Left forelimb (tissue), 1 donor: ENCODE measurements around the gene SRGAP3.

ENCODE experiments used
- DNase-seq: peaks from one replicate; pipeline ENCODE4 v3.0.0-alpha.2; 2018; ENCODE audit warnings: low spot score

The SRGAP3 gene

GRCh38 chr3:8985876-8986275, 263.6 kb downstream of the SRGAP3 start:
- peak; percentile 15 for DNase-seq

DNA sequence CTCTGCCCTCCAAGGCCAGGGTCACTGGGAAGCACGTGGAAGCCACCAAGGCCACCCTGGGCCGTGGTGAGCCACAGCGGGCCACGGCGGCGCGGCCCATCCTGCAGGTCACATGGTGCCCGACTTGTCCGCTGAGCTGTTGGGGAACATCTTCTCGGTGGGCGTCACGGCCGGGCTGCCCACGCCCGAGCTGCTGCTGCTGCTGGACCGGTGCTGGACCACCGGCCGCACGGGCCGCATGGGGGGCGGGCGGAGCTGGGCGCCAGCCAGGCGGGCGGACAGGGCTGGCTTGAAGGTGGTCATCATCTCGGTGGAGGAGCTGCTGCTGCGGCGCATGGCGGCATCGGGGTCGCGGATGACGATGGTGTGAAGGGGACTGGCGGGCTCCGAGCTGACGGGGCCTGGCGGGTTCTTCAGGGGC, 264.0 kb downstream of the SRGAP3 start:
- peak; percentile 61 for DNase-seq

- peak; percentile 51 for DNase-seq
These were observed 264.9 kb downstream of the SRGAP3 start for GRCh38 chr3:8984526-8984925.

- DNase-seq = peak; percentile 28
These were observed 265.4 kb downstream of the SRGAP3 start for GRCh38 chr3:8984081-8984480.

DNA sequence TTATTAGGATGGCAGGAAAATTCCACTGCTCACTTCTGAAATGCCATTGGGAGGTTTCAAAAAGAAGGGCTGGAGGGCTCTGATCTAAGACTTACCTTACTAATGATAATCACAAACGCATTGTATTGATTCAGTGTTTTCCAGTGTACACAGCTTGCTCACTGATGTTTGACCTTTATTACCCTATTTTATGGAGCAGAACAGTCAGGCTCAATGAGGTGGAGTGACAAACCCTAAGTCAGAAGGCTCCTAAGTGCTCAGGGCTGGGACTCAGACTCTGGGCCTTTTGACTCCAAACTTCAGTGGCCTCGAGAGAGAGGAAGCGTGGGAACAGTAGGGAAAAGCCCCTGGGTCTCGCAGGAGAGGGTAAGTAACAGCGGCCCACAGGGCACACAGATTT, 265.9 kb downstream of the SRGAP3 start:
- no peak for DNase-seq

GRCh38 chr3:8983026-8983425, 266.4 kb downstream of the SRGAP3 start:
- no peak for DNase-seq

DNA sequence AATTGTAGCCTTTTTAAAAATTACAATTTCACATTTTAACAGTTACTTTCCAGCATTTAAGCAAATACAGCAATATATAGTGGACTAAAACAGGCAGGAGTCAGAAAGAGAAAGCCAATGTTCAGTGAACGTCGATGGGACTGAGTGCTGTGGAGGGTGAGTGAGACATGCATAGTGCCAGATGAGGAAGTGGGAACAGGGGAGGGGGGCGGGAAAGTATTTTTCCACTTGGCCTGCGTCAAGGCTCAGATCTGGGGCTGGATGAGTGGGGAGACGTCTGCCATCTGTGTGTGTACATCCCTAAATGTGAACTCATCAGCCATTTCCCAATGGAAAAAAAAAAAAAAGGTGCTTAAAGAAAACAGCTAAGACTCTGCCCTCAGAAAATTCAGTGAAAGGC, 266.9 kb downstream of the SRGAP3 start:
- no peak for DNase-seq

DNA sequence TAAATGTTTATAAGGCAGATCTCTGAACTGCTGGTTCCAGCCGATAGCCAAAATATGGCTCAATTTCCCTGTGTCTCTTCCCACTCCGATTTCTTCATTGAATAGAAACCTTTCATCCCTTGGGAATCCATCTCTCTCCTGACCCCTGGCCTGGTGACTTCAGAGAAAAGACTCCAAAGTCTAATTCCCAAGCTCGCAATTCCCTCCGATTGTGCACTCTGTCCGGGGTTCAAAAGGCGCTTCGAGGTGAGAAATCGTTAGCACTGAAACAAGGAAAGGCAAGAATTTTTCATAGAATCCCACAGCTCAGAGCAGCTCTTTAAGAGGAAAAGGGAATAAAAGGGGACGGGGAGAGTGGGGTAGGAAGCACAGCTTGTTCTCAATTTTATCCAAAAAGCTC, 267.7 kb downstream of the SRGAP3 start:
- DNase-seq = no peak

DNA sequence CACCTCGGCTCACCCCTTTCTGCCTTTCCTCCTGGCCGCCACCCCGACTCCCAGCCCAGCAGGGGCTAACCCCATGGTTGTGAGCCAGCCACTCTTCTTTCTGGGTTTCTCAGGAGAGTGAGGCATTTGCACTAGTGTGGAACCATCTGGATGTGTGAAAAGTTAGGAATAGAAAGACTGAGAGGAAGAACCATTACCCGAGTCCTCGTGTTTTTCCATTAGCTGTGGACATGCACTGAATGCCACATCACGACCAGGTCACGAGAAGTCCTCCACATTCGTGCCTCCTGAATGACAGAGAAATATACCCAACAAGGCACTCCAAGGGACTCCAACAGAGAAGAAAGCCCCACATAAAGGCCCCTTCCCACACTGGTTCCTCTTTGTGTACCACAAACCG, 268.1 kb downstream of the SRGAP3 start:
- no peak for DNase-seq

DNA sequence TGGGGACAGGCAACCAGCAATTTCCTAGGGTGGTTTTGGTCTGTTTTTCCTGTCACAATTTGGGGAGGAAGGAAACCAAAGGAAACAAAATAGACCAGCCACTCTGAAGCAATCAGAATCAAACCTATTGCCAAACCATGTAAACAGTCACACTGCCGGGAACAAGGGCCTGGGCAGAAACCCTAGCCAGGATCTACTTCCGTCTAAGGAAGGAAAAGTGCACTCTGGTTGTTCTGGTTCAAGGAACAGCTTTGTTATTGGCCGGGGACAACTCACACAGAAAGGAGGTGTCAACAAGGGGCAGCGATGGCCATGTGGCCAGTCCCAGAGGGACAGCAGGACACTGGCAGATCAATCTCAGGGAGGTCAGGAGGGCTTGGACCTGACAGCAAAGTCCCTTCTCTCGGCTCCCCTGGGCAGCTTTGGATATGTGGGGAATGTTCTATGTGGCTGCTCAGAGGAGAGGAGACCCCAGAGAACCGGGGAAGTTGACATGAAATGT, 268.6 kb downstream of the SRGAP3 start:
- DNase-seq = no peak

- no peak for DNase-seq
These were observed 270.2 kb downstream of the SRGAP3 start for GRCh38 chr3:8979262-8979661.

DNA sequence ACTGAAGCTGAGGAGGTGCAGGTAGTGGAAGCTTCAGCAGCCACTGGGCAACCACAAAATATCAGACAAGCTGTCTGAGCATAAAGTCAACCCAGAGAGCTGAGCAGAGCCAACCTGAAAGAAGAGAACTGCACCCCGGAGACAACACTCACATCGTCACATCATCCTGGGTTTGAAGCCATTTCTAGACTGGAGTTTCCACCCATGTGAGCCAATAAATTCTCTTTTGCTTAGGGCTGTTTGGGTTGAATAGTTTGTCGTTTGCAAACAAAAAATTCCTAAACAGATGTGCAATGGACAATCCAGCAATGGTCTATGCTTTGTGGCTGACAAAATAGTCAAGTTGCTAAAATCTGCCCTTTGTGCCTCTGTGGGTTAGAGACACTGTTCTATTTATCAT, 270.9 kb downstream of the SRGAP3 start:
- DNase-seq = no peak

- DNase-seq = no peak
These were observed 272.8 kb downstream of the SRGAP3 start for GRCh38 chr3:8976540-8977182.

DNA sequence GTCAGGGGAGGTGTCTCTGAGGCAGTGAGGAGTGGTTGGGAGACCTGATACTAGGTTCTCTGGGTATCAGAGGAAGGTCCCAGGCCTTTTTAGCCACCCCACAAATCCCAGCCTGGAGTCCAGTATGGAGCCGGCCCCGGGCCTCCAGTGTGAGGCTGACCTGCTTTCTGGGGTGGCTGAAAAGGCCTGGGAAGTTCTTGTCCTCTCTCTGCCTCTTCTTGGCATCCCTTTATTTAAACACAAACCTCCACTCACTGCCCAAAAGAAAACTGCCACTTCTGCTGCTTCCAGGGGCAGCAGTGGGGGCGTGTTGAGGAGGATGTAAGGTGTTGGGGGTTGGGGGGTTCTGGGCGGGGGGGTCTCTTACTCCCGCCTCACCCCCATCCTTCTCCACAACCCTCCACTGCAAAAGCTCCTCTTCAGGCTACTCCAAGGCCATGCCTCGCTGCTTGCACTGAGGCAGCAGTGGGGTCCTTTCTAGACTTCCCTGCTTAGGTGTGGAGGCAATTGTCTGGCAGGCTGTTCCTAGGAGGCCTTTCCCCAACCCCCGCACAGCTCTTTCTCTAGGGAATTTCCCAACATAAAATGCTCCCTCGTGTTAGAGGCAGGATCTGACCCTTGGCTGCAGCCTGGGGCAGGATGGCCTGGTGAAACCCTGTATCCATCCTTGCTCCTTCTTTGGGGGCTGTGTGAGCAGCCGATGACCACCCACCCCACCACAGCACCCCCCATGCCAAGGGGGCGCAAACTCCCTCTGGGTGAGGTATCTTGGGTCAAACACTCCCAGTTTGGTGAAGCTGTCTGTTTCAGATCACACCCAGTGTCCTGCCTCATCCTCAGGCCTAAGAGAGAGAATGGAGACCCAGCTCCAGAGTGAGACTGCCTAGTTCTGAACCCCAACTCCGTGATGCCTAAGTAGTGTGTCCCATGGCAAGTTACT, 274.1 kb downstream of the SRGAP3 start:
- DNase-seq = no peak

DNA sequence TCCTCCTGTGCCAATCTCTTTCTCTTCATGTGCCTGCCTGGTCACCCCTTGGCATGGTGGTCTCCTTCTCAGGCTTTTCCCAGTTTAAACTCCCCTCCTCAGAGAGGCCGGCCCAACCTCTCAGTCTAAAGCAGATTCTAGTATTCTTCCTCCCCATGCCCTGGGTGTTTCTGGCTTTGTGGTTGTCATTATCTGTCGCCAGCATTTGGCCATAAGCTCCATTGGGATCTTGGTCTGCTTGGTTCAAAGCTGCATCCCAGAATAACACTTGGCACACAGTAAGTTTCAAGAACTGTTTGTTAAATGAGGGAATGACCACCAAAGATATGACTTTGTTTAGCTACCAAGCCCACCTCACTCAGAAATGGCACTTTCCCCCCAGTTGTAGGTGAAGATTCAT, 275.0 kb downstream of the SRGAP3 start:
- no peak for DNase-seq

- no peak for DNase-seq
These were observed 276.8 kb downstream of the SRGAP3 start for GRCh38 chr3:8972639-8973038.

- no peak for DNase-seq
These were observed 278.4 kb downstream of the SRGAP3 start for GRCh38 chr3:8970971-8971589.

DNA sequence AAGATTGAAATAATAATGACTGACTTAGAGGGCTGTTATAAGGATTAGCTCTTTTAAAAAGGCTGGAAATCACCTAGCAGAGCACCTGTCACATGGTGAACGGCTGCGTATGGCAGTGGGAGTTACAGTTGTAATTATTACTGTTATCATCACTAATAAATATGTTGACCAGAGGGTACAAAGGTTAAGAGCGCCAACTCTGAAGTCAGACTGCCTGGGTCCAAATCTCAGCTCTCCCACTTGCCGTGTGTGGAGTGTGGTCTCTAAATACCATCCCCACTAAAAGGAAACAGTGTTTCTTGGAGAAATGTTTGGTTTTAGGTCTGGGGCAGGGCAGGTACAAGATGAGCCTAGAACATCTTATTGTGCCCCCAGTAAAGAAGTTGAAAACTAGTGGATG, 280.2 kb downstream of the SRGAP3 start:
- DNase-seq = no peak

- no peak for DNase-seq
These were observed 281.0 kb downstream of the SRGAP3 start for GRCh38 chr3:8968375-8968882.

- no peak for DNase-seq
These were observed 281.9 kb downstream of the SRGAP3 start for GRCh38 chr3:8967553-8967952.

GRCh38 chr3:8966820-8967348, 282.6 kb downstream of the SRGAP3 start:
- DNase-seq = no peak

DNA sequence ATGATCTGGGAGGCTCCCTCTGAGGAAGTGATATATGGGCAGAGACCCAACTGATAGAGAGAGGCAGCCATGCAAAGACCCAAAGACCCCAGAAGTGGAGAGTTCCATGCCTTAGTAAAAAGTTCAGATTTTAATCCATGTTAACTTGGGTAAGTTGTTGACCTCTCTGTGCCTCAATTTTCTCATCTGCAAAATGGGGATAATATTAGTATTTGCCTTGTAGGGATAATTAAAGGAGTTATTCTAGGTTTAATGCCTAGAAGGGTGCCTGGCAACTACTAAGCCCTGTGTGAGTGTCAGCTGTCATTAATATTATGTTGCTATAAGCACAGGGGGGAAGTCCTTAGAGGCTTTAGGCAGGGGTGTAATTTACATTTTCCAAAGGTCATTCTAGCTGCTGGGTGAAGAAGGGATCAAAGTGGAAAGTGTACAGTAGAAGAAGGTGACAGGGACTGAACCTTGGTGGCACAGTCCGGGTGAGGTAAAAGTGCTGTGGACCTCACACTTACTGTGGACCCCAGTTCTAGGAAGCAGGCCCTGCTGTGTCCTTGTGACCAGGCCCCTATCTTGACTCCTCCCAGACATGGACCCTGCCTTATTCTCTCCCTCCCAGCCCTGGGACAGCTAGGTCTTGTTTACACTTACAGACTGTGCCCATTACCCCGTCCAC, 283.2 kb downstream of the SRGAP3 start:
- no peak for DNase-seq
